Mucosa of rectum (tissue), 2 donors: ENCODE data around the gene RHOV.

Experiments
- H3K27ac ChIP-seq, 2 donors: one replicate each; pipeline ENCODE4 v1.7.0; 2013; ENCODE audit warnings: inconsistent platforms in 2 of 2, low read depth in 2 of 2, low read length in 2 of 2
- H3K27me3 ChIP-seq, 2 donors: one replicate each; pipeline ENCODE4 v1.7.0; 2013; ENCODE audit warnings: low read length in 2 of 2; ENCODE audit not compliant: control insufficient read depth in 2 of 2, insufficient read depth in 2 of 2
- H3K36me3 ChIP-seq, 2 donors: one replicate each; pipeline ENCODE4 v1.7.0; 2013; ENCODE audit warnings: low read length in 2 of 2; ENCODE audit not compliant: control insufficient read depth in 2 of 2, insufficient read depth in 2 of 2
- H3K4me1 ChIP-seq, 2 donors: one replicate each; pipeline ENCODE4 v1.7.0; 2013; ENCODE audit warnings: low read length in 2 of 2, mild to moderate bottlenecking in 1 of 2; ENCODE audit not compliant: control insufficient read depth in 2 of 2, insufficient read depth in 2 of 2
- H3K4me3 ChIP-seq, 2 donors: one replicate each; pipeline ENCODE4 v1.7.0; 2013; ENCODE audit warnings: low read length in 2 of 2
- H3K9ac ChIP-seq, 2 donors: one replicate each; pipeline ENCODE4 v1.7.0; 2013; ENCODE audit warnings: low read length in 2 of 2, low read depth in 1 of 2, mild to moderate bottlenecking in 1 of 2
- H3K9me3 ChIP-seq, 2 donors: one replicate each; pipeline ENCODE4 v1.7.0; 2013; ENCODE audit warnings: low read length in 2 of 2; ENCODE audit not compliant: control insufficient read depth in 2 of 2
- donor health status: healthy.
- donor health status: Normal muscosa, but diverticular disease.

The RHOV gene

DNA sequence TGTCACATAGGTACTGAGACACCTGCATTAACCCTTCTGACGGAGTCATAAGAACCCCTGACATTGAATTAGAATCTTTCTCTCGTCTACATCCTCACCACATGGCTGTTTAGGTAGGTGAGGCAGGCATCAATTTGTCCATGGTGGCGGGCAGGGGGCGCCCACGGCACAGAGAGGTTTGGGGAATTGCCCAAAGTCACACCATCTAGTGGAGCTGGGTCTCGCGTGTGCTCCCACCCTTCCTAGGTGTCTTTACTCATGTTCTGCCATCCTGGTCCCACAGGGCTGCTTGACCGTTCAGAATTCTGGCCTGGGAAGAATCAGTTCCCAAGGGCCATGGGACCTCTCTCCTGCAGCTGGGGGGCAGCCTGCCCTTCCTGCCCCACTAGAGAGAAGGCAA lies 40.5 kb upstream of the RHOV start:
- Histone ChIP-seq H3K4me3 (no peak overlapping the region), H3K36me3 (no peaks in the 10 kb centered on the region), H3K9me3 (no peaks in the 10 kb centered on the region), H3K9ac (no peak overlapping the region), H3K27me3 (no peaks in the 10 kb centered on the region), H3K27ac (no peak overlapping the region), H3K4me1 (peaks cover 5 to 6% of the 10 kb centered on the region in 2 donors)

DNA sequence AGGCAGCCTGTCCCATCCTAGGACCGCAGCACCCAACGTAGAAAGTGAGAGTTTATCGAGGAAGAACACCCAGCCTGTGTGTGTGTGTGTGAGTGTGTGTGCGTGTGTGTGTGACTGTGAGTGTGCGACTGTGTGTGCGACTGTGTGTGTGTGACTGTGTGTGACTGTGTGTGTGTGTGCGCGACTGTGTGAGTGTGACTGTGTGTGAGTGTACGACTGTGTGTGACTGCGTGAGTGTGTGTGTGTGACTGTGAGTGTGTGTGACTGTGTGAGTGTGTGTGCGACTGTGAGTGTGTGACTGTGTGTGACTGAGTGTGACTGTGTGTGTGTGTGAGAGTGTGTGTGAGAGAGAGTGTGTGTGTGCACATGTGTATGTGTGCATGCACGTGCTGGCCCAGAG lies 40.0 kb upstream of the RHOV start:
- H3K9ac ChIP-seq, result no peak overlapping the region
- H3K9me3 ChIP-seq, result no peaks in the 10 kb centered on the region
- H3K27me3 ChIP-seq, result no peaks in the 10 kb centered on the region
- peaks cover 7 to 8% of the 10 kb centered on the region in 2 donors for H3K4me1 ChIP-seq
- no peaks in the 10 kb centered on the region for H3K36me3 ChIP-seq
- no peak overlapping the region for H3K4me3 ChIP-seq
- H3K27ac ChIP-seq, result no peak overlapping the region

DNA sequence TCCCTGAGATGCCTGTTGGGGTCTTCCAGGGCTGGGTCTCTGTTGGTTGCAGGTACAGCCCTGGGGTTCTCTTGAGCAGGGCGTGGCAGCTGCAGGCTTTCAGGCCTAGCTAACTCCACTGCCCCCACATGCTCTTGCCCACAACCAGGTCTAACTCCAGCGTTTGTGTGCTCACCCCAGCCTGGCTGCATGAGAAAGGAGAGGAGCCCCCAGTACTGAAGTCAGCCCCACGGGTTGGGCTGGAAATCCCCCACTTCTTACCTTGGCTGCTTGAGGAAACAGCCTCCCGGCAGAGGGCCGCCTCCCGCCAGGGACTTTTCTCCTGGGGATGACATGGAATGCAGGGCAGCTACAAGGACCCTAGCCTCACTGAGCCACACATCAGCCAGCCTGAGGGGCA lies 38.4 kb upstream of the RHOV start:
- H3K27me3 ChIP-seq, result no peaks in the 10 kb centered on the region
- no peaks in the 10 kb centered on the region for H3K36me3 ChIP-seq
- peaks cover 17 to 18% of the 10 kb centered on the region in 2 donors for H3K4me1 ChIP-seq
- H3K9me3 ChIP-seq, result no peaks in the 10 kb centered on the region
- no peak overlapping the region for H3K27ac ChIP-seq
- no peak overlapping the region for H3K9ac ChIP-seq
- H3K4me3 ChIP-seq, result no peak overlapping the region

DNA sequence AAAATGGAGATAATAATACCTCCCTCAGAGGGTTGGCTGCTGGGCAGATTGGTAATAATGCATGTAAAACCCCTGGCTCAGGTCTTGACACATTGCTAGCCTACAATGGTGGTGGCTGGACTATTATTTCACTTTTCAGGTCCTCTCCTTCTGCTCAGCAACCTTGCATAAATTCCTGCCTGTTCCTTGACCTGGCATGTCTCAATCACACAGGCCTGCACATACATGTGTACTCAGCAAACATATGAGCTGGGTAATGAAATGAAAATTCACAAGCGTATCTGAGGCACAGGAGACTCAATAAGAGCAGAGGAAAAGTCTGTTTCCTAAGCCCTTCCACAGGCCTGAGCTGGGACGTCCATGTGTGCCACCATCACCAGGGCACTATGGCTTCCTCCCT lies 37.7 kb upstream of the RHOV start:
- Histone ChIP-seq H3K27me3 (no peaks in the 10 kb centered on the region), H3K36me3 (no peaks in the 10 kb centered on the region), H3K27ac (no peak overlapping the region), H3K9ac (no peak overlapping the region), H3K9me3 (no peaks in the 10 kb centered on the region), H3K4me1 (peaks cover 24 to 25% of the 10 kb centered on the region in 2 donors), H3K4me3 (no peak overlapping the region)

DNA sequence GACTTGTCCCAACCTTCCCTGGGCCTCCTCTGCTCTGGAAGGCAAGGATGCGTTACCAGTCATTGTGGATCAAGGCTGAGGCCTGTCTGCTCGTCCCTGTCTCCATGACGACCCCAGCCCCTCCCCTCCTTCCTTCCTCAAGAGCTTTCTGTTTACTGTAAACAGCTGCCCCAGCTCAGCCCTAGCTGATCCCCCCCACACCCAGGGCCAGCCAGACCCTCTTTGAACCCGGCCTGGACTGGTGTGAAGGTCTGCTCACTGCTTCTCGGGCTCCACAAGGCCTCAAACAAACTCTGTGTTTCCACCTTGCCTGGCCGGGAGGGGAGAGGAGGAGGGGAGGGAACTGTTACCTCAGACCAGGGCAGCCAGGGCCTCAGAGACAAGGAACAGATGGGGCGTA lies 37.1 kb upstream of the RHOV start:
- Histone ChIP-seq H3K27ac (peak overlapping the region in 1 of 2 donors; percentile 16), H3K36me3 (no peaks in the 10 kb centered on the region), H3K4me3 (no peak overlapping the region), H3K4me1 (peaks cover 29% of the 10 kb centered on the region in 2 donors), H3K27me3 (no peaks in the 10 kb centered on the region), H3K9me3 (no peaks in the 10 kb centered on the region), H3K9ac (no peak overlapping the region)

DNA sequence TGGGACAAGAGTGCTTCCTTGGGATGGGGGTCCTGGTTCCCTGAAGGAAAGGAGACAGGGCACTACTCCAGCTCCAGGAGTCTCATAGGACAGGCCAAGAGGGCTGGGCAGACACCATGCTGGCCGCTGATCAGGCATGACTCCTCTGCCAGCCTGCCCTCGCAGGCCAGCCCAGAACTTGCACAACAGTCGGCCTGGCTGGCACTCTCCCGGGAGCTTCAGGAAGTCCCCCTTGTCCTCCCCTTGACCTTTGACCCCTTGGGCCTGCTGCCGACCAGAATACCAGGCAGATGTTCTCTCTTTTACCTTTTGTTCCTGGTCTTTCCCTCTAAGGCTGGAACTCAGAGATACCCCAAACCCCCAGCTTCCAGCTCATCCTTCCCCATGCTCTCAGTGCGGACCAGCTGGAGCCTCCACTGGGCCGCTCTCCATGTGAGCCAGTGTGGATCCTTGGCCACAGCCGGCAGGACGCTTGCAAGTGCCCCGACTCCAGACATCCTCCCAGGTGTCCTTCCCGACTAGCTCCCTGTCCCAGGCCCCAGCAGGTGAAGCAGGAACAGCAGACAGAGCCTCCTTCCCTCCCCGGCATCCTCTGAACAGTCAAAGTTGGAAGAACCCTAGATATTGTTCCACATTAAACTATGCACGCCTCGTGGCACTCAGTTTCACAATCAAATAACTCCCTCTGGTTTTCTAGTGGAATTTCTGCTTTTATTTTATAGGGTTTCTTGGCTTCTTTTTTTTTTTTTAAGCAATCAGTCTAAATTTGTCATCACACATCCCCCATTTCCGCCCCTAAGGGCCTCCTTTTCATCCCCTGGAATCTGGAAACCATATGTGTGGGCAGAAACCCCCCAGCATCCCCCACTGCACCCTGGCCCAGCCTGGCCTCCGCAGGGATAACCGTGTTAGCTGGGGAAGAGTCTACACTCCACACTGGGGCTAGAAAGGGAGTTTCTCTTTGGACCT lies 35.9 kb upstream of the RHOV start:
- H3K9ac ChIP-seq, result no peak overlapping the region
- no peak overlapping the region for H3K27ac ChIP-seq

DNA sequence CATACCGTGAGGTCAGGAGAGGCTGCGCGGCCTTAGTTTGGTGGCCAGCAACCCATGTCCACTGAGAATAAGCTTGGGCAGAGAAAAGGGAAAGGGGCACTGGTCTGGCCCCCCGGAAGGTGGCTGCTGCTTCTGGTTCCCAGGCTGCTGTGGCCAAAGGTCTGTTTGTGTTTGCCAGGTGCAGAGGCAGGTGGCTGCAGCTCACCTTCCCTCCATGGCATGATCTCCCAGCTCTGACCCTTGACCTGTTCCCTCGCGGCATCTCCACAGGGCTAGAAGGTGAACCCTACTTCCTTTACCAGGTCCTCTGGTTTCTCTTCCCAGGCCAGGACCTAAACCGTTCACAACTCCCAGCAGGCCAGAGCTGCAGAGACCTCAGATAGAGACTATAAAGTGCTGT lies 34.1 kb upstream of the RHOV start:
- Histone ChIP-seq H3K4me3 (no peak overlapping the region), H3K4me1 (peaks cover 40 to 44% of the 10 kb centered on the region in 2 donors), H3K9me3 (no peaks in the 10 kb centered on the region), H3K36me3 (peaks cover 12% of the 10 kb centered on the region in 2 donors), H3K27me3 (no peaks in the 10 kb centered on the region), H3K27ac (peak overlapping the region; percentile 97 to 98), H3K9ac (peak overlapping the region in 1 of 2 donors; percentile 42)

More for the DNA sequence above, 35.9 kb upstream of the RHOV start:
- Histone ChIP-seq H3K27me3 (no peaks in the 10 kb centered on the region), H3K4me3 (no peak overlapping the region), H3K9me3 (no peaks in the 10 kb centered on the region), H3K36me3 (peaks cover 0 to under 1% of the 10 kb centered on the region in 2 donors), H3K4me1 (peaks cover 34 to 35% of the 10 kb centered on the region in 2 donors)

DNA sequence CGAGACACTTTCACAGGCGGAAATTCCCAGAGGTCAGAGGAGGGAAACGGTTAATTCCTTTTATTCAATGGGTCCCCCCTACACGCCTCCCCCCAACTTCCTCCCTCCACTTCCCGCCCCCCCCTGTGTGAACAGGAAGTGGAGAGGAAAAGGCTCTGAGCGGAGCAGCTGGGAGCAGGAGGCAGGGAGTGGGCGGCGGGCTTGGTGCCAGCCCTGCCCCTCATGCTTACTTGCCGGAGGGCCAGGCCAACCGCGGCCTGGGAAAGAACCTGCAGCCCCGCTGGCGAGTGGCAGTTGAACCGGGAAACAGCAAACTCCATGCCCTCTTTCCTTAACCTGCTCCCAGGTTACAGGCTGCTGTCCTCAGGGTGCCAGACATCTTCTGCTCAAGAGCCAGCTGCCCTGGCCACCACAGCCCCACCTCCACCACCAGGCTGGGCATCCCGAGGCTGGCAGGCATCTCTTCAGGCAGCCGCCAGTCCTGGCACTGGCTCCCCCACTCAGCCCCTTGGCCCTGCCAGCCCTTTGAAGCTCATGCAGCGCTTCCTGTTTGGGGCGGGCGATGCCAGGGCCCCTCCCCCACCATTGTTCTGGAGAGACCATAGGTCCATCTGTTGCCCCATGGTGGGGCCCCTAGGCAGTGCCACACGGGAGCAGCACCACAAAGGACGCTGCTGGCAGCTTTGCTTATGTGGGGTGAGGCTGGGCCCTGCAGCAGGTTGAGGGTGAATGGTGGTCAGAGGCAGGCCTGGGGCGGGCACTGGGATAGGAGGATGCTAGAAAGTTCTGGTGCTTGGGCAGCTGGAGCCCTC lies 33.2 kb upstream of the RHOV start:
- Histone ChIP-seq H3K4me3 (peak overlapping the region; percentile 63 to 70), H3K9me3 (no peaks in the 10 kb centered on the region), H3K27me3 (no peaks in the 10 kb centered on the region), H3K27ac (peak overlapping the region; percentile 97 to 98), H3K9ac (peak overlapping the region; percentile 92 to 95), H3K36me3 (peaks cover 16 to 18% of the 10 kb centered on the region in 2 donors), H3K4me1 (peaks cover 40 to 44% of the 10 kb centered on the region in 2 donors)

DNA sequence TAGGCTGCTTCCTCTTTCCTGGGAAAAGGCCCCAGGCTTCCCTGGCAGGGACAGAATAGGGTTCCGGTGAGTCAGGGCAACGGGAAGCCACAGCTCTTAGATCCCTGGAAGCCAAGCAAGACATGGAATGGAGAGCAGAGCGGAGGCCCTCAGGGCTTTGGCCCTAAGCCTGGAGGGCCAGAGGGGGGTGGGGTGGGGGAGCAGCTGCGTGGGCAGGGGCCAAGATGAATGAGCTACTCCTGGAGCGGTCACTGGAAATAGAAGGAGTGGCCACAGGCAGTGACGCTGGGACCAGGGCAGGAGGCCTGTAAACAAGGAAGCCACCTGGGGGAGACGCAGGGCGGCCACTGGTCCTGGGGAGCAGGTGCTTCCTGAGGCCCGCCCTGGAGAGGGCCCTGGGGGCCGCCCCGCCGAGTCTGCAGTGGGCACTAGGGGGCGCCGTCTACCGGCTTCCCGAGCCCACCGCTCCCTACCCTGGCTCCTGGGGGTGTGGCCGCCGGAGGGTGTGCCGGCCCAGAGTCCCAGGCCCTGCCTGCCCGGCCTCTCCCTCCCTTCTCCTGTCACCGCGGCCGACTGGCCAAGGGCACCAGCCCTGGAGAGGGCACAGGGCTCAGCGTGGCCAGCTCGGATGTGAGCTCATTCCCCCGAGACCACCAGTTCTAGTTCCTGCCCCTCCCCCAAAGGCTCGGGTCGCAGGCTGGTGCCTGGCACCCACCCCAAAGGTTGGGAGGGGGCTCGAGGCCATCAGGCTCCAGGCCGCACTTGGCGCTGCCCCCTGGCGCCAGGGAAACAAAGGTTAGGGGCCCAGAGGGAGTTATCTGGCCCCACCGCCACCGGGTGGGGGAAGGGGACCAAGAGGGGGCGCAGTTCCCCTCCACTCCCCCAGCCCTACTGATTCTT lies 32.3 kb upstream of the RHOV start:
- no peaks in the 10 kb centered on the region for H3K27me3 ChIP-seq
- no peaks in the 10 kb centered on the region for H3K9me3 ChIP-seq
- peaks cover 16 to 18% of the 10 kb centered on the region in 2 donors for H3K36me3 ChIP-seq
- peak overlapping the region; percentile 63 to 70 for H3K4me3 ChIP-seq
- H3K9ac ChIP-seq, result peak overlapping the region; percentile 92 to 95
- H3K27ac ChIP-seq, result peak overlapping the region; percentile 97 to 98
- peaks cover 40 to 44% of the 10 kb centered on the region in 2 donors for H3K4me1 ChIP-seq
